RWPE2 (cell line): ENCODE measurements around the gene SLC44A1.

Experiments
- ATAC-seq: fragments of 200-7000 bp; cut with Tn5 transposase; 3 replicates; pipeline ENCODE4 v1.9.1; 2021; ENCODE audit warnings: low read depth
- DNase-seq: peaks from one replicate; pipeline ENCODE4 v3.0.0-alpha.2; 2020; ENCODE audit warnings: low spot score
- H3K27ac ChIP-seq: fragments of 450-650 bp; 2 replicates; pipeline ENCODE4 v1.5.1; 2017; ENCODE audit warnings: mild to moderate bottlenecking; ENCODE audit not compliant: poor library complexity, severe bottlenecking
- H3K27me3 ChIP-seq: fragments of 250-450 bp; sonication (Bioruptor Pico); 2 replicates; pipeline ENCODE4 v1.5.1; 2021; ENCODE audit warnings: mild to moderate bottlenecking, moderate library complexity; ENCODE audit not compliant: insufficient read depth, poor library complexity, severe bottlenecking
- H3K36me3 ChIP-seq: fragments of 250-450 bp; sonication (Bioruptor Pico); 2 replicates; pipeline ENCODE4 v1.5.1; 2020; ENCODE audit warnings: low read depth, mild to moderate bottlenecking, moderate library complexity
- H3K4me1 ChIP-seq: fragments of 250-450 bp; sonication (Bioruptor Pico); 2 replicates; pipeline ENCODE4 v1.5.1; 2021; ENCODE audit warnings: mild to moderate bottlenecking, moderate library complexity; ENCODE audit not compliant: insufficient read depth, poor library complexity, severe bottlenecking
- H3K4me3 ChIP-seq: fragments of 250-450 bp; sonication (Bioruptor Pico); 2 replicates; pipeline ENCODE4 v1.5.1; 2021; ENCODE audit warnings: mild to moderate bottlenecking, moderate library complexity; ENCODE audit not compliant: severe bottlenecking
- H3K9me3 ChIP-seq: fragments of 250-450 bp; sonication (Bioruptor Pico); 2 replicates; pipeline ENCODE4 v1.5.1; 2021; ENCODE audit warnings: mild to moderate bottlenecking, moderate library complexity; ENCODE audit not compliant: severe bottlenecking
- CTCF ChIP-seq: fragments of 450-650 bp; IDR thresholded peaks from one replicate; pipeline ENCODE4 v1.5.1; 2017; ENCODE audit warnings: mild to moderate bottlenecking, moderate library complexity; ENCODE audit not compliant: poor library complexity, severe bottlenecking

The SLC44A1 gene

GRCh38 chr9:105281926-105282325, 37.5 kb downstream of the SLC44A1 start:
- no peaks in the 10 kb centered on the region for H3K27me3 ChIP-seq
- peak overlapping the region; percentile 47 for H3K27ac ChIP-seq
- no peak overlapping the region for H3K4me3 ChIP-seq
- no peak for TF ChIP-seq CTCF
- peaks cover 20% of the 10 kb centered on the region for H3K4me1 ChIP-seq
- no peaks in the 10 kb centered on the region for H3K36me3 ChIP-seq
- no peaks in the 10 kb centered on the region for H3K9me3 ChIP-seq
- no peak for DNase-seq
- peak; percentile 46; the same call in 2 of the 3 replicates for ATAC-seq

GRCh38 chr9:105282870-105283621, 38.6 kb downstream of the SLC44A1 start:
- TF ChIP-seq CTCF, result no peak
- Histone ChIP-seq H3K9me3 (no peaks in the 10 kb centered on the region), H3K27ac (no peak overlapping the region), H3K4me1 (peaks cover 20% of the 10 kb centered on the region), H3K36me3 (no peaks in the 10 kb centered on the region), H3K27me3 (no peaks in the 10 kb centered on the region), H3K4me3 (no peak overlapping the region)
- DNase-seq (no peak), ATAC-seq (no peak)

GRCh38 chr9:105283795-105284194, 39.3 kb downstream of the SLC44A1 start:
- ATAC-seq, result no peak
- TF ChIP-seq CTCF, result no peak
- no peaks in the 10 kb centered on the region for H3K27me3 ChIP-seq
- H3K36me3 ChIP-seq, result no peaks in the 10 kb centered on the region
- H3K9me3 ChIP-seq, result no peaks in the 10 kb centered on the region
- H3K27ac ChIP-seq, result no peak overlapping the region
- no peak overlapping the region for H3K4me3 ChIP-seq
- H3K4me1 ChIP-seq, result peaks cover 20% of the 10 kb centered on the region
- no peak for DNase-seq

- Histone ChIP-seq H3K27me3 (no peaks in the 10 kb centered on the region), H3K4me3 (no peak overlapping the region), H3K27ac (no peak overlapping the region), H3K9me3 (no peaks in the 10 kb centered on the region), H3K4me1 (peaks cover 20% of the 10 kb centered on the region), H3K36me3 (no peaks in the 10 kb centered on the region)
- ATAC-seq (no peak), DNase-seq (no peak)
- no peak for TF ChIP-seq CTCF
These were observed 40.0 kb downstream of the SLC44A1 start for GRCh38 chr9:105284463-105284862.

GRCh38 chr9:105286098-105286497, 41.6 kb downstream of the SLC44A1 start:
- TF ChIP-seq CTCF, result no peak
- ATAC-seq, result no peak

More at GRCh38 chr9:105286098-105286497, 41.6 kb downstream of the SLC44A1 start:
- Histone ChIP-seq H3K27me3 (no peaks in the 10 kb centered on the region), H3K4me1 (peaks cover 18% of the 10 kb centered on the region), H3K9me3 (no peaks in the 10 kb centered on the region), H3K36me3 (no peaks in the 10 kb centered on the region), H3K27ac (no peak overlapping the region), H3K4me3 (no peak overlapping the region)
- DNase-seq, result no peak
